Smooth muscle cell (in vitro differentiated cells): ENCODE data around the gene CCL3. TPM values are rescaled to one million over a fixed set of nuclear protein-coding genes. Genes with fewer than 3 reads are reported as not detected.
"Not testable (repeated sequence)": the region's sequence is repeated elsewhere in the genome, so short reads cannot be mapped to it uniquely, and the experiment has no call there.

Source experiments
- DNase-seq: peaks from one replicate; lab custom pipeline; 2025; ENCODE audit not compliant: unreplicated experiment; lab: John Stamatoyannopoulos, UW
- H2AFZ ChIP-seq: fragments of 200-600 bp; sonication (generic); 2 replicates; pipeline ENCODE4 v1.6.0; 2016; ENCODE audit warnings: antibody characterized with exemption, low read depth, mild to moderate bottlenecking
- H3F3A ChIP-seq: fragments of 200-600 bp; sonication (generic); 2 replicates; pipeline ENCODE4 v1.6.0; 2017; ENCODE audit warnings: antibody characterized with exemption, low read depth
- H3K27ac ChIP-seq: fragments of 200-600 bp; sonication (generic); 2 replicates; pipeline ENCODE4 v1.5.1; 2016; ENCODE audit warnings: low read depth, mild to moderate bottlenecking
- H3K27me3 ChIP-seq: fragments of 200-600 bp; sonication (generic); 2 replicates; pipeline ENCODE4 v1.6.1; 2016; ENCODE audit warnings: low read depth, mild to moderate bottlenecking
- H3K36me3 ChIP-seq: fragments of 200-600 bp; sonication (generic); 2 replicates; pipeline ENCODE4 v1.5.1; 2016; ENCODE audit warnings: low read depth
- H3K4me1 ChIP-seq: fragments of 200-600 bp; sonication (generic); 2 replicates; pipeline ENCODE4 v1.5.1; 2016; ENCODE audit warnings: low read depth
- H3K4me2 ChIP-seq: fragments of 200-600 bp; sonication (generic); 2 replicates; pipeline ENCODE4 v1.6.0; 2016; ENCODE audit warnings: mild to moderate bottlenecking
- H3K4me3 ChIP-seq: fragments of 200-600 bp; sonication (generic); 2 replicates; pipeline ENCODE4 v1.5.1; 2016; ENCODE audit warnings: mild to moderate bottlenecking
- H3K79me2 ChIP-seq: fragments of 200-600 bp; sonication (generic); 2 replicates; pipeline ENCODE4 v1.6.0; 2016; ENCODE audit warnings: low read depth, mild to moderate bottlenecking
- H3K9ac ChIP-seq: fragments of 200-600 bp; sonication (generic); 2 replicates; pipeline ENCODE4 v1.6.0; 2016; ENCODE audit warnings: low read depth
- H3K9me3 ChIP-seq: fragments of 200-600 bp; sonication (generic); replicated peaks from 2 replicates; pipeline ENCODE4 v1.5.1; 2016; ENCODE audit warnings: low read depth
- H4K20me1 ChIP-seq: fragments of 200-600 bp; sonication (generic); 2 replicates; pipeline ENCODE4 v1.6.0; 2016; ENCODE audit warnings: low read depth
- CTCF ChIP-seq: fragments of 200-600 bp; sonication (generic); IDR thresholded peaks from 2 replicates; pipeline ENCODE4 v1.5.1; 2017; ENCODE audit warnings: borderline replicate concordance, mild to moderate bottlenecking, antibody characterized with exemption; ENCODE audit not compliant: insufficient read depth, poor library complexity, severe bottlenecking
- WGBS: methylation state at CpG from one replicate; pipeline ENCODE4 v1.1.7; 2016; ENCODE audit warnings: low lambda C conversion rate; 5-methylcytosine and 5-hydroxymethylcytosine counted together
- polyA plus RNA-seq: library from polyadenylated mRNA; unstranded; fragments of >200 nt; fragmentation: Nextera tagmentation; extraction: Ambion mirVana; gene quantifications from 2 replicates; pipeline ENCODE4 v1.2.1, GENCODE V29; 2016
- total RNA-seq: library from RNA; depleted of rRNA; stranded (reverse); fragments of >200 nt; gene quantifications from 2 replicates; pipeline ENCODE4 v1.2.3, GENCODE V29; 2014

Gene CCL3
- total and polyA plus RNA-seq, 2 experiments from 2014 or later = 0.63 to 1.3 TPM

- H4K20me1 ChIP-seq = no peaks in the 10 kb centered on the region
- H3K79me2 ChIP-seq = no peaks in the 10 kb centered on the region
- no peaks in the 10 kb centered on the region for H3F3A ChIP-seq
- no peak overlapping the region for H3K4me2 ChIP-seq
- no peaks in the 10 kb centered on the region for H3K36me3 ChIP-seq
- no peaks in the 10 kb centered on the region for H3K4me1 ChIP-seq
- H2AFZ ChIP-seq = no peak overlapping the region
- H3K27me3 ChIP-seq = peaks cover 3% of the 10 kb centered on the region
- no peak for DNase-seq
- H3K9ac ChIP-seq = no peak overlapping the region
- TF ChIP-seq CTCF = no peak
- no peaks in the 10 kb centered on the region for H3K9me3 ChIP-seq
- H3K4me3 ChIP-seq = no peak overlapping the region
- H3K27ac ChIP-seq = no peak overlapping the region
Measured at GRCh38 chr17:36112572-36112971, 22.6 kb upstream of the CCL3 start.

GRCh38 chr17:36111068-36111490 is 21.1 kb upstream of the CCL3 start:
- H3K27ac ChIP-seq = no peak overlapping the region
- no peaks in the 10 kb centered on the region for H3K79me2 ChIP-seq
- H2AFZ ChIP-seq = no peak overlapping the region
- no peaks in the 10 kb centered on the region for H3K36me3 ChIP-seq
- H3K4me3 ChIP-seq = no peak overlapping the region
- H3K27me3 ChIP-seq = peaks cover 5% of the 10 kb centered on the region
- H3K4me1 ChIP-seq = no peaks in the 10 kb centered on the region
- WGBS = 86% methylated on average over 4 of the region's 4 CpGs
- no peak for TF ChIP-seq CTCF
- no peak overlapping the region for H3K4me2 ChIP-seq
- no peak for DNase-seq
- no peak overlapping the region for H3K9ac ChIP-seq
- no peaks in the 10 kb centered on the region for H4K20me1 ChIP-seq
- no peaks in the 10 kb centered on the region for H3F3A ChIP-seq
- H3K9me3 ChIP-seq = no peaks in the 10 kb centered on the region

GRCh38 chr17:36108265-36108664 is 18.3 kb upstream of the CCL3 start:
- not testable (repeated sequence) for H3K4me3 ChIP-seq, DNase-seq, H4K20me1 ChIP-seq, H3K36me3 ChIP-seq, H3K79me2 ChIP-seq, H3K9me3 ChIP-seq, H3K4me1 ChIP-seq, H2AFZ ChIP-seq, H3K9ac ChIP-seq, H3K27me3 ChIP-seq, H3K4me2 ChIP-seq, H3K27ac ChIP-seq, H3F3A ChIP-seq
- 85% methylated on average over 5 of the region's 5 CpGs for WGBS

- 98% methylated on average over 3 of the region's 3 CpGs for WGBS
- no peaks in the 10 kb centered on the region for H3K79me2 ChIP-seq
Measured at GRCh38 chr17:36107660-36108059, 17.7 kb upstream of the CCL3 start.

More at GRCh38 chr17:36107660-36108059, 17.7 kb upstream of the CCL3 start:
- no peak overlapping the region for H3K4me3 ChIP-seq
- no peak overlapping the region for H2AFZ ChIP-seq
- H4K20me1 ChIP-seq = no peaks in the 10 kb centered on the region
- H3F3A ChIP-seq = no peaks in the 10 kb centered on the region
- no peaks in the 10 kb centered on the region for H3K9me3 ChIP-seq
- no peak overlapping the region for H3K4me2 ChIP-seq
- no peak for DNase-seq
- no peak overlapping the region for H3K9ac ChIP-seq
- H3K4me1 ChIP-seq = no peaks in the 10 kb centered on the region
- no peaks in the 10 kb centered on the region for H3K36me3 ChIP-seq
- TF ChIP-seq CTCF = no peak
- H3K27me3 ChIP-seq = peaks cover 5% of the 10 kb centered on the region
- H3K27ac ChIP-seq = no peak overlapping the region
